ENCODE measurements around the gene PDE4D. TPM values are rescaled to one million over a fixed set of nuclear protein-coding genes. Genes with fewer than 3 reads are reported as not detected.

PDE4D gene
- total and polyA plus RNA-seq, 11 donors: 5.2 to 68.3 (median 42.1) TPM

DNA sequence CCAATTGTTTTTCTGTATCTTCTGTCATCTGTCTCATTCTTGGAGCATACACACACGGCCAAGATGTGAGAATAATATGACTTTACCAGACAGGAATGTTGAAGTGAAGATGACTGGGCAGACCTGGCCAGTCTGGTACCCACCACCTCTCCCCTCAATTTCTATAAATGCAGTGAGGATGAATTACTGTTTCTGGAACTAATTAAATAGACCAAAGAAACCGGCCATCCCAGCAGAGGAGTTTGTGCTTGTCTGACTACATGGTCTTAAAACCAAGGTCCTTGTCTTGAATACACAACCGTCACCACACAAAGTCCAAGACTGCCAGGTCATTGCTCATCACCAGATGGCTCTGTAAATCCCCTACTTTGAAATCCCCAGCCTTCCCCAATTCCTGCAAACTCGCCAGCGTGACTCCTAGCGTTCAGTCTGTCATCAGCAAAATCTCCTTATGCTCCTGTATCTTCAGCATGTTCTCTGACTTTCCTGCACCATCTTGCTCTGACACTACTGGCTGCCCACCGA lies 147.2 kb downstream of the PDE4D start:
- no peaks in the 10 kb centered on the region for H3K9me3 ChIP-seq
- no peaks in the 10 kb centered on the region for H3K36me3 ChIP-seq
- H3K4me3 ChIP-seq: no peak overlapping the region
- no peaks in the 10 kb centered on the region for H3K27me3 ChIP-seq
- intact Hi-C loops (cut with DNase I): no loop called here
- WGBS, 4 donors: 78 to 88% (median 86%) methylated on average over 7 of the region's 7 CpGs
- TF ChIP-seq, protein P1, sequence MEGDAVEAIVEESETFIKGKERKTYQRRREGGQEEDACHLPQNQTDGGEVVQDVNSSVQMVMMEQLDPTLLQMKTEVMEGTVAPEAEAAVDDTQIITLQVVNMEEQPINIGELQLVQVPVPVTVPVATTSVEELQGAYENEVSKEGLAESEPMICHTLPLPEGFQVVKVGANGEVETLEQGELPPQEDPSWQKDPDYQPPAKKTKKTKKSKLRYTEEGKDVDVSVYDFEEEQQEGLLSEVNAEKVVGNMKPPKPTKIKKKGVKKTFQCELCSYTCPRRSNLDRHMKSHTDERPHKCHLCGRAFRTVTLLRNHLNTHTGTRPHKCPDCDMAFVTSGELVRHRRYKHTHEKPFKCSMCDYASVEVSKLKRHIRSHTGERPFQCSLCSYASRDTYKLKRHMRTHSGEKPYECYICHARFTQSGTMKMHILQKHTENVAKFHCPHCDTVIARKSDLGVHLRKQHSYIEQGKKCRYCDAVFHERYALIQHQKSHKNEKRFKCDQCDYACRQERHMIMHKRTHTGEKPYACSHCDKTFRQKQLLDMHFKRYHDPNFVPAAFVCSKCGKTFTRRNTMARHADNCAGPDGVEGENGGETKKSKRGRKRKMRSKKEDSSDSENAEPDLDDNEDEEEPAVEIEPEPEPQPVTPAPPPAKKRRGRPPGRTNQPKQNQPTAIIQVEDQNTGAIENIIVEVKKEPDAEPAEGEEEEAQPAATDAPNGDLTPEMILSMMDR (IDR thresholded peaks at IDR 0.05): no peak
- no peak for TF ChIP-seq POLR2A (IDR thresholded peaks at IDR 0.05)
- peaks cover 0 to 14% (median 0%) of the 10 kb centered on the region in 12 donors for H3K4me1 ChIP-seq
- DNase-seq (no peak), ATAC-seq (no peak)
- H3K27ac ChIP-seq: peak overlapping the region in 1 of 12 donors; percentile 67

DNA sequence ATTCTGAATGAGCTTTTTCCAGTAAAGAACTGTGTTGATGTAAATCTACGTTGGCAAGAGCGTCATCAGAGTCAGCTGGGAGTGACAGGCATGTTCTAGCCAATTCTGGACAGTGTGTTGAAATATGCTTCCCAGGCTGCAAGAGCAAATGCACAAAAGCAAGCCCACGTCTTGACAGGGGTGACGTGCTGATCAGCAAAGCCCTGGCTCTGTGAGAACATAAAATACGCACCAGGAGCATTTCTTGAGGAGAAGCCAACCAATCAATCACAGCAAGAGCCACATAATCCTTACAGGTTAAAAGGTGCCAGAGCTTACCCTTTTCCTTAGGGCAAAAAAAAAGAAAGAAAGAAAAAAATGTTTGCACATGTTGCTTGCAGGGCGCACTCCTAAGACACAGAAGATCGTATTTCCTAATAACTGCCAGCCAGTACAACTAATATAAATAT lies 148.1 kb downstream of the PDE4D start:
- 42 to 49% (median 44%) methylated on average over 7 of the region's 7 CpGs for WGBS, 4 donors

DNA sequence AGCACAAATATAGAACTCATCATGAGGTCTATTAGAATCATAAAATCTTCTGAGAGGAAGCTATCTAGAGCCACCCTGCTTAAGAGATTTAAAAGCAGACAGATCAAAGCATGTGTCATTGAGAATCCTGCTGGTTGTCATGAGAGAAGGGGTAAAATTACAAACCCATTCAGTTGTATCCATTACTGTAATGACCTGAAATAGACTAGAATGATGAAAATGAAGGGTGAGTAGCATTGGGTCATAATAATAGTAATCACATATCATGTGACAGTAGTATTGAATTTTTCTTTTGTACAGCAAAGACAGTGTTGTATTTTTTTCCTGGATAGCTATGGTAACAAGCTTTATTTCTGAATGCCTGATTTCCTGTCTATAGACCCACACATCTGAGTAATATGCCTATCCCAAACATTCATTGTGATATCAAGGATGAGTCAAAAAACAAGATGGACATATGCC lies 149.0 kb downstream of the PDE4D start:
- no peaks in the 10 kb centered on the region for H3K27me3 ChIP-seq
- DNase-seq (no peak), ATAC-seq (peak in 2 of 4 donors; percentile 37 to 59)
- peaks cover 0 to 14% (median 0%) of the 10 kb centered on the region in 12 donors for H3K4me1 ChIP-seq
- H3K9me3 ChIP-seq: no peaks in the 10 kb centered on the region
- peak overlapping the region in 2 of 12 donors; percentile 25 to 67 for H3K27ac ChIP-seq
- intact Hi-C loops (cut with DNase I): no loop called here
- H3K36me3 ChIP-seq: no peaks in the 10 kb centered on the region
- TF ChIP-seq POLR2A (IDR thresholded peaks at IDR 0.05): no peak
- TF ChIP-seq, protein P1 (IDR thresholded peaks at IDR 0.05): no peak
- H3K4me3 ChIP-seq: no peak overlapping the region

More for the DNA sequence above, 148.1 kb downstream of the PDE4D start:
- ATAC-seq (peak in 3 of 4 donors; percentile 73 to 93 (median 79)), DNase-seq (peak in 3 of 5 donors; percentile 10 to 34 (median 28))
- TF ChIP-seq POLR2A (IDR thresholded peaks at IDR 0.05): no peak
- TF ChIP-seq, protein P1 (IDR thresholded peaks at IDR 0.05): no peak
- Histone ChIP-seq H3K27ac (peak overlapping the region in 2 of 12 donors; percentile 25 to 67), H3K4me1 (peaks cover 0 to 14% (median 0%) of the 10 kb centered on the region in 12 donors), H3K9me3 (no peaks in the 10 kb centered on the region), H3K27me3 (no peaks in the 10 kb centered on the region), H3K36me3 (no peaks in the 10 kb centered on the region), H3K4me3 (no peak overlapping the region)
- intact Hi-C loops (cut with DNase I): no loop called here

DNA sequence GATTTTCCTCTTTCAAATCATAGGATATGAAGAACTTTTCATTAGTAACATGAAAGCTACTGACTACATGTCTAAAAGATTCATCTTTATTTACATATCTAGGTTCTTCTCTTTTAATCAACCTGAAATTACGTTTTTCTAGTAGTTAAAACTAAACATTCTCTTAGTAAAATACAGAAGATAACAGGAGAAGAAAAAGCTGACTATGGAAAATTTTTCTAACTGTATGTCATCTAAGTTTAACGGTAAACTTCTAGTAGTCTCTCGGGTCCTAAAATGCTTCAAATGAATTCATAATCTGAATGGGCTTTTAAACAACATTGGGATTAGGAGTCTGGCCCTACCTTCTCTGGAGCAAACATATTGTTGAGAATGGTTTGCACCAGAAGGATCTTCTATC lies 151.9 kb downstream of the PDE4D start:
- Histone ChIP-seq H3K4me1 (peaks cover 0 to 14% (median 0%) of the 10 kb centered on the region in 12 donors), H3K9me3 (no peaks in the 10 kb centered on the region), H3K36me3 (no peaks in the 10 kb centered on the region), H3K4me3 (no peak overlapping the region), H3K27me3 (no peaks in the 10 kb centered on the region), H3K27ac (no peak overlapping the region)
- WGBS, 4 donors: 87 to 88% (median 87%) methylated on average over 3 of the region's 3 CpGs
- DNase-seq (no peak), ATAC-seq (no peak)
- intact Hi-C loops (cut with DNase I): no loop called here
- TF ChIP-seq POLR2A (IDR thresholded peaks at IDR 0.05): no peak
- TF ChIP-seq, protein P1 (IDR thresholded peaks at IDR 0.05): no peak

Data from heart left ventricle (tissue), 16 donors.